Measurements from ENCODE around the gene CD2BP2. TPM values are rescaled to one million over a fixed set of nuclear protein-coding genes. Genes with fewer than 3 reads are reported as not detected.

The CD2BP2 gene
- total RNA-seq, 2 experiments from 2014 or later = 75.6 to 75.9 TPM

DNA sequence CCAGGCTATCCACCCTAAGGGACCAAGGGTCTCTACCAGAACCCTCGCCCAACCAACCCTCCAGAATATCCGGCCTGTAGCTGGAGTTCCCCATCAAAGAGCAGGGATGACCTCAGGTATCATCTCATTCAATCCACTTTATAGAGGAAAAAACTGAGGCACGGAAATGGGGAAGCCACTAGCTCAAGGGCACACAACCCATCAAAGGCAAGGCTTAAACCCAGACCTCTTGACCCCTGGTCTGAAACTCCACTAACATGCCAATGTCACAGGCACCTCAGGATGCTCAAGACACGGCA, 13.6 kb upstream of the CD2BP2 start:
- peaks cover 47% of the 10 kb centered on the region for H3K36me3 Mint-ChIP-seq (ENCODE audit: low read depth)
- POLR2A ChIA-PET = interaction anchor here (0.6 to 5.8 kb wide), 9 partner anchors 9 to 277 kb away, joined by 3 to 83 read pairs (median 5); partner anchors contain the start of genes CD2BP2, SEPTIN1, TBX6 and ZNF48

DNA sequence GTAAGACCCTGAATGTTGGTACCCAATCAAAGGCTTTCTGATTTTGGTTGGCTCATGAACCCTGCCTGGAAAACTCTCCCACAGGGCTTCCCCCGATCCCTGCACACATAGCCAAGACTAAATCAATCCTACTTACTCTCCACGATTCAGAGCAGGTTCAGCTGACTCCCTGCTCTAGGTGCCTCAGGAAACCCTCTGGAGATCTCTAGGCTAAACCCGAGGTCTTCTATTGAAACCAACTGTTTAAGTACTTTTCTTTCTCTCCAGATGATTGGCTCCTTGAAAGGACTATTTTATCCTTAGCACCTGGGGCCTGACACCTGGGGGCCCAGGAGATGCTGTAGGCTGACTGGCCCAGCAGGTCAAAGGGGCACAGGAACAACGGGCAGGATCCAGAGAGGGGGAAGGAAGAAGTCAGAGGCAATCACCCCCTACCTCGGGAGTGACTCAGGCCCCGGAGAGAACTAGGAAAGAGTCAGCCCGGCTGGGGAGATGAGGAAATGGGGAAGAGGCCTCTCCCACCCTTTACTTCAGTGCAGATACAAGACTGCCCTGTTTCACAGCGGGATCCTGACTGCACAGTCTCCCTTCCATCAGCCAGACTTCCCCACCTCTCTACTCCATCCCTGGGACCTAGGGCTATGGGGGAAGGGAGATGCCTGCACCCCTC, 13.1 kb upstream of the CD2BP2 start:
- Mint-ChIP-seq H3K9me3 (no peaks in the 10 kb centered on the region), H3K4me3 (peak overlapping the region; percentile 86), H3K27me3 (no peaks in the 10 kb centered on the region), H3K27ac (peak overlapping the region; percentile 80), H3K4me1 (peaks cover 53% of the 10 kb centered on the region), H3K36me3 (ENCODE audit: low read depth) (peaks cover 51% of the 10 kb centered on the region)
- POLR2A ChIA-PET = interaction anchor here (1.1 to 5.8 kb wide), 7 partner anchors 10 to 276 kb away, joined by 3 to 83 read pairs (median 5); partner anchors contain the start of genes CD2BP2, SEPTIN1, TBX6 and ZNF48
- CTCF ChIA-PET = interaction anchor here (0.5 to 1.7 kb wide), 7 partner anchors 11 to 42 kb away, joined by 3 to 9 read pairs (median 3); no protein-coding TSS in a partner anchor
- DNase-seq = no peak

More for the DNA sequence above, 13.6 kb upstream of the CD2BP2 start:
- no peaks in the 10 kb centered on the region for H3K27me3 Mint-ChIP-seq
- H3K9me3 Mint-ChIP-seq = no peaks in the 10 kb centered on the region
- DNase-seq = no peak
- peaks cover 53% of the 10 kb centered on the region for H3K4me1 Mint-ChIP-seq
- H3K27ac Mint-ChIP-seq = peak overlapping the region; percentile 80
- H3K4me3 Mint-ChIP-seq = peak overlapping the region; percentile 86
- CTCF ChIA-PET = interaction anchor here (0.5 to 1.7 kb wide), 6 partner anchors 12 to 49 kb away, joined by 3 to 9 read pairs (median 3); no protein-coding TSS in a partner anchor

DNA sequence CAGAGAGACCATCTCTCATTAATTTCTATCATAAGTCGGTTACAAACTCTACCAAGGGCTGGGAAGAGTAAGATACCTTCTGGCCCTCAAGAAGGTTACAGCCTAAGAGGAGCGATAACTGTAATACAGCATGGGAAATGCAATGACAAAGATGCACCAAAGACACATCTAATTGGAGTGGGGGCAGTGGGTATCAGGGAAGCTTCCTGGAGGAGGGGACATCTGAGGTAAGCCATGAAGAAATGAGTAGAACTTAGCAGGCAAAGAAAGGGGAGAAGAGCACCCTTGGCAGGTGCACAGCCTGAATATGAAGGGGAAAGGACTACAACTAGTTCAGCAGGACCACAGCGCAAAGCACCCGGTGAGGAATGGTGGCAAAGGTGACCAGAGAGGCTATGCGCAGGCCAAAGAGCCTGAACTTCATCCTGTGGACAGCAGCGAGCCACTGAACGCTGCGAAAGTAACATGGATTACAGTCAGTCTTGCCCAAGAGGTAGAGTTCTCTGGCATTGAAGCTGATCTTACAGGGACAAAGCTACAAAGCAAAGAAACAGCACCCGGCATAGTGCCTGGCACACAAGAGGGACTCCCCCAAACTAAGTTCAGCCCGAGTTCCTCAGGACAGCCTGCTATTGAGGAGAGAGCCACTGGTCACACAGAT, 12.4 kb upstream of the CD2BP2 start:
- no peak for DNase-seq
- H3K4me3 Mint-ChIP-seq = peak overlapping the region; percentile 86
- CTCF ChIA-PET = interaction anchor here (0.6 to 1.3 kb wide), 3 partner anchors 10 to 213 kb away, joined by 3 to 5 read pairs (median 5); no protein-coding TSS in a partner anchor
- peaks cover 58% of the 10 kb centered on the region for H3K36me3 Mint-ChIP-seq (ENCODE audit: low read depth)
- H3K4me1 Mint-ChIP-seq = peaks cover 54% of the 10 kb centered on the region
- no peaks in the 10 kb centered on the region for H3K27me3 Mint-ChIP-seq
- peak overlapping the region; percentile 66 for H3K27ac Mint-ChIP-seq
- POLR2A ChIA-PET = interaction anchor here (1.1 to 5.8 kb wide), 3 partner anchors 11 to 275 kb away, joined by 3 to 83 read pairs (median 4); partner anchors contain the start of genes CD2BP2, SEPTIN1 and TBX6
- H3K9me3 Mint-ChIP-seq = no peaks in the 10 kb centered on the region

DNA sequence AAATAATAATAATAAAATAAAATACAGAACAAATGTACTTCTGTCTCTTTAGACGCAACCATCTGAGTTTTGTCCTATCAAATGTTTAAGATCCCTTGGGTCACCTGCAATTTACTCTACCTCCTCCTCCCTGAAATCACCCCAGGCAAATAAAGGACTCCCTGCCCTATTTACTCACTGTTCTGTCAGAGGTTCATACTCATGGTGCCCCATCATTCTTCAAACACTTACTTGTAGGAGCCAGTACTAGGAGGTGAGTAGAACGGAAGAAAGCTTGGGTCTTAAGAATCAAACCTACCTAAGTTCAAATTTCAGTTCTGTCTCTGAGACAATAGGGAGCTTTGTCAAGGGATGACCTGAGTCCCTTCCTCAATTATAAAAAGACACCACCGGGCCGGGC, 11.4 kb upstream of the CD2BP2 start:
- peak overlapping the region; percentile 86 for H3K4me3 Mint-ChIP-seq
- H3K4me1 Mint-ChIP-seq = peaks cover 50% of the 10 kb centered on the region
- no peak for DNase-seq
- H3K36me3 Mint-ChIP-seq (ENCODE audit: low read depth) = peaks cover 64% of the 10 kb centered on the region
- no peaks in the 10 kb centered on the region for H3K27me3 Mint-ChIP-seq
- no peak overlapping the region for H3K27ac Mint-ChIP-seq
- CTCF ChIA-PET = no interaction called here
- H3K9me3 Mint-ChIP-seq = no peaks in the 10 kb centered on the region
- POLR2A ChIA-PET = interaction anchor here (1.1 to 5.8 kb wide), 2 partner anchors 10 to 16 kb away, joined by 3 to 83 read pairs; partner anchors contain the start of genes CD2BP2 and SEPTIN1

DNA sequence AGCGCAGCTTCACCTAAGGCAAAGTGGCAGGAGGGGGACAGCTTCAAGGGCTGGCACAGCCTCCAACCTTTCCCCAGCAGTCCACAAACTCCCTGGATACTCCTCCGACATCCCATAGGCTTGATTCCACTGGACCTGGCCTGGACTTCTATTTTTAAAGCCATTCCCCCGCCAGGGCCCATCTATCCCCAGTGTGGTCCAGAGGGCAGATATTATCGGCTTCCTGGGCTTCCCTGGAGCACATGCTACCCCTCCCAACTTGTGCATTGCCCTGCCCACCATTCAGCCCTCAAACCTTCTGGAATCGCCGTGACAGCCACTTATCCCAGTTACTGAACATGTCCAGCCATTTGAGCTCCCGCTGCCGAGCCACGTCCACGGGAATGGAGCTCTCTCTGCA, 10.1 kb upstream of the CD2BP2 start:
- no peaks in the 10 kb centered on the region for H3K9me3 Mint-ChIP-seq
- ChIA-PET CTCF (interaction anchor here (1.1 to 1.7 kb wide), 2 partner anchors 45 to 65 kb away, joined by 3 to 4 read pairs; partner anchors contain the start of gene DCTPP1), POLR2A (interaction anchor here (1.2 to 2.9 kb wide), 3 partner anchors 10 to 1391 kb away, joined by 3 to 14 read pairs (median 4); partner anchors contain the start of genes CD2BP2 and SEPTIN1)
- no peak for DNase-seq
- H3K4me1 Mint-ChIP-seq = peaks cover 43% of the 10 kb centered on the region
- no peak overlapping the region for H3K27ac Mint-ChIP-seq
- H3K36me3 Mint-ChIP-seq (ENCODE audit: low read depth) = peaks cover 74% of the 10 kb centered on the region
- no peaks in the 10 kb centered on the region for H3K27me3 Mint-ChIP-seq
- no peak overlapping the region for H3K4me3 Mint-ChIP-seq

DNA sequence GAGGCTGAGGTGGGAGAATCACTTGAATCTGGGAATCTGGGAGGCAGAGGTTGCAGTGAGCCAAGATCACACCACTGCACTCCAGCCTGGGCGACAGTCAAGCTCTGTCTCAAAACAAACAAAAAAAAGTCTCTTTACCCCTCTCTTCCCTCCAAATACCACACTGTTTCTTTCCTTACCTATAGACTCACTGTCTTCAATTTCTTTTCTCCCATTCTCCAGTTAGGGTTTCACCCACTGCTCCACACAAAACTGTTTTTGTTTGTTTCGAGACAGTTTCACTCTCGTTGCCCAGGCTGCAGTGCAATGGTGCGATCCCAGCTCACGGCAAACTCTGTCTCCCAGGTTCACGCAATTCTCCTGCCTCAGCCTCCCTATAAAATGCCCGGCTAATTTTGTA, 6.1 kb upstream of the CD2BP2 start:
- POLR2A ChIA-PET = no interaction called here
- CTCF ChIA-PET = interaction anchor here (1.3 kb wide), 1 partner anchor 48 kb away, joined by 3 read pairs; no protein-coding TSS in a partner anchor
- DNase-seq = no peak
- peak overlapping the region; percentile 61 for H3K27ac Mint-ChIP-seq
- H3K4me3 Mint-ChIP-seq = no peak overlapping the region
- peaks cover 75% of the 10 kb centered on the region for H3K36me3 Mint-ChIP-seq (ENCODE audit: low read depth)
- peaks cover 38% of the 10 kb centered on the region for H3K4me1 Mint-ChIP-seq
- no peaks in the 10 kb centered on the region for H3K27me3 Mint-ChIP-seq
- no peaks in the 10 kb centered on the region for H3K9me3 Mint-ChIP-seq

DNA sequence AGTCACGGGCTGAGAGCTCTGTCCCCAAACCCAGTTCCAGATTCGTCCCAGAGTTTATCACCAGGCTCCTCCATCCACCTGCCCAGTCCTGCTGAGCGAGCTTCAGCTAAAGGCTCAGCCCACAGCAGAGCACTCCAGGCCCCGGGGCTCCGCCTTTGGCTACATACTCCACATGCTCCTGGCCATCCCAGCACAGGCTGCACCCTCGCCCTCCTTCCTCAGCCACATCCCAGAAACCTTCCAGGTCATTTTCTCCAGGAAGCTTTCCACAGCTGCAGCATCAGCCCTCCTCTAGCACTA, 4.7 kb upstream of the CD2BP2 start:
- POLR2A ChIA-PET = interaction anchor here (8.3 kb wide), 1 partner anchor 10 kb away, joined by 83 read pairs; the partner anchor contains the start of gene TBC1D10B
- Mint-ChIP-seq H3K36me3 (ENCODE audit: low read depth) (peaks cover 67% of the 10 kb centered on the region), H3K4me1 (peaks cover 41% of the 10 kb centered on the region), H3K27me3 (no peaks in the 10 kb centered on the region), H3K9me3 (no peaks in the 10 kb centered on the region), H3K4me3 (no peak overlapping the region), H3K27ac (no peak overlapping the region)
- CTCF ChIA-PET = interaction anchor here (1.3 kb wide), 2 partner anchors 10 to 50 kb away, joined by 3 read pairs; no protein-coding TSS in a partner anchor
- no peak for DNase-seq

DNA sequence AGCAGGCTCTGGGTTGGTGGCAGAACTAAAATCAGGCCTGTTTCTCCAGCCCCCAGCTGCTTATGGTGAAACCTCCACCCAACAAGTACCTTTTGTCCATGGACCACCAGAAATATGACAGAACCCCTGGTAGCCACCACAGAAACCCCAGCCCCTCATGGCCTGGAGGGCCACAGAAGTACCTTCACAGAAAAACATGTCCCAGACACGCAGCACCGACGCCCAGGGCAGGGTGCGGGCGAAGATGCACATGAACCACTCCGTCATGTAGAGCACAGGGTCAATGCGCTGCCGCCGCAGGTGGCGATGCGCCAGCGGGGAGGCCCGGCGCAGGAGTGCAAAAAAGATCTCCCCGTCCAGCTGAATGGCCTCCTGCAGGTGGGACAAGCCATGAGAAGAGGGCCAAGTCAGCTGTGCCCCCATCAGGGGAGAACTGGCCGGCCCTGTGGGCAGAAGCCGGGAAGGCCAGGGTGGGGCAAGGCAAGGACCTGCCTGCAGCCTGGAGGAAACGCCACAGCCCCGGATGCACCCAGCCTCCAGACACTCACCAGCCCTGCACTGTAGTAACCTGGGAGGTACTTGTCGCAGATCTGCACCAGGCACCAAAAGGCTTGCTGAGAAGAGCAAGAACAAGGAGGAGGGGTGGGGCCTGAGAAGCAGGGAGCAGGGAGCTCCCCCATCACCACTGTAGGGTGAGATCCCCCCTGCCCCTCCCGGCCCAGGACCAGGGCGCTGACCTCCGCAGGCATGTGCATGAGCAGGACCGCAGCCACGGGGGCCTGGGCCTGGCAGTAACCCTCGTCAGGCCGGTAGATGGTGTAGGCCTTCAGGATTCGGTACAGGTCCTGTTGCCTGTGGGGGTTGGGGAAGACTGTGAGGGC, 4.1 kb upstream of the CD2BP2 start:
- POLR2A ChIA-PET = interaction anchor here (8.3 kb wide), 1 partner anchor 10 kb away, joined by 83 read pairs; the partner anchor contains the start of gene TBC1D10B

DNA sequence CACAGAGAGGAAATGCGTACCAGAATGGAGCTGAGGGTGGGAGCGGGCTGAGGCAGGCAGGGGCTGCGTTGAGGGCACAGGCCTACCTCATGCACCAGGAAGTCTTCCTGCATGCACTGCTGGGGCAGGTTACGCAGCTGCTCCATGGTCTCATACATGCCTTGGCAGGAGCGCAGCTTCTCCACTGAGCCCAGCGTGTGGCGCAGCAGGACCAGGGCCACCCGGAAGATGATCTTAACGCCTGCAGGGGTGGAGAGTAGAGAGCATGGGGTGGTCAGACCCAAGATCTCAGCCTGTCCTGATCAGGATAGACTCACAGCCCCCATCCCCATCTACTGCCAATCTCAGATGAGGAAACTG, 3.4 kb upstream of the CD2BP2 start:
- no peak overlapping the region for H3K4me3 Mint-ChIP-seq
- ChIA-PET CTCF (interaction anchor here (1.3 kb wide), 1 partner anchor 11 kb away, joined by 3 read pairs; no protein-coding TSS in a partner anchor), POLR2A (interaction anchor here (8.3 kb wide), 1 partner anchor 11 kb away, joined by 83 read pairs; the partner anchor contains the start of gene TBC1D10B)
- H3K4me1 Mint-ChIP-seq = peaks cover 46% of the 10 kb centered on the region
- H3K9me3 Mint-ChIP-seq = no peaks in the 10 kb centered on the region
- no peak for DNase-seq
- no peak overlapping the region for H3K27ac Mint-ChIP-seq
- H3K36me3 Mint-ChIP-seq (ENCODE audit: low read depth) = peaks cover 68% of the 10 kb centered on the region
- no peaks in the 10 kb centered on the region for H3K27me3 Mint-ChIP-seq

More for the DNA sequence above, 4.1 kb upstream of the CD2BP2 start:
- Mint-ChIP-seq H3K4me1 (peaks cover 40% of the 10 kb centered on the region), H3K27me3 (no peaks in the 10 kb centered on the region), H3K4me3 (no peak overlapping the region), H3K27ac (no peak overlapping the region), H3K9me3 (no peaks in the 10 kb centered on the region), H3K36me3 (ENCODE audit: low read depth) (peaks cover 66% of the 10 kb centered on the region)
- CTCF ChIA-PET = interaction anchor here (1.3 kb wide), 1 partner anchor 10 kb away, joined by 3 read pairs; no protein-coding TSS in a partner anchor
- DNase-seq = no peak

DNA sequence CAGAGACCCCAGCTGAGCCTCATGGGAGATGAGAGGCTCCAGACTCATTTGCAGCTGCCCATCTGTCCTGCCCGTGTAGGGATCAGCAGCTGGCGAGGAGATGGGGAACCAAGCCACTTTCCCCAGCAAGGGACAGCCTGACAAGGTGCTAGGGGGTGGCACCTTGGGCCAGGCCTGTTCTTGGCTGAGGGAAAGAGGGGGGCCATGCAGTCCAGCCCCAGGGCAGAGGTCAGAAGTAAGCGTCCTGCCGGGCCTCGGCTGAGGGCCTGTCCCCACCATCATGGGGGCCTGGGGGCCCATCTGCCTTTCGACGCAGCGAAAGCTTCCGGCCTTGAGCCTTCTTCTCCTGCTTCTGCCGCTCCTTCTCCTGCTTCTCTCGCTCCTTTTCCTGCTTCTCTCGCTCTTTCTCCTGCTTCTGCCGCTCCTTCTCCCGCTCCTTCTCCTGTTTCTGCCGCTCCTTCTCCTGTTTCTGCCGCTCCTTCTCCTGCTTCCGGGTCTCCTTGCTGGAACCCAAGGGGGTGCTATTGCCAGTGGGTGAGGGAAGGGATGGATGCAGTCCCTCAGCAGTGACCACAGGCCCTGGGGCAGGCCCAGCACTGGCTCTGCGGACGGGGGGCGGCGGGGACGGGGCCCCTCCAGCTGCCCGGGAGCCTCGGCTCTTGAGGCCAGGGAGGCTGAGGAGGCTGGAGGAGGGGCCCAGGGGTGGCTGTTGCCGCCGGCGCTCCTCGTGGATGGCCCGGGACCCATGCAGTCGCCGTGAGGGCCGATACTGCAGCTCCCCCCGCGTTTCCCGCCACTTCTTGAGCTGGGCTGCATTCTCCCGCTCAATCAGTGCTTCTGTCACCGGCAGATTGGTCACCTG, 2.8 kb upstream of the CD2BP2 start:
- no peaks in the 10 kb centered on the region for H3K9me3 Mint-ChIP-seq
- H3K27me3 Mint-ChIP-seq = no peaks in the 10 kb centered on the region
- H3K36me3 Mint-ChIP-seq (ENCODE audit: low read depth) = peaks cover 67% of the 10 kb centered on the region
- H3K4me3 Mint-ChIP-seq = no peak overlapping the region
- CTCF ChIA-PET = no interaction called here
- POLR2A ChIA-PET = interaction anchor here (1.3 to 8.3 kb wide), 2 partner anchors 12 to 22 kb away, joined by 5 to 83 read pairs; partner anchors contain the start of gene TBC1D10B
- DNase-seq = no peak
- peak overlapping the region; percentile 53 for H3K27ac Mint-ChIP-seq
- H3K4me1 Mint-ChIP-seq = peaks cover 46% of the 10 kb centered on the region

DNA sequence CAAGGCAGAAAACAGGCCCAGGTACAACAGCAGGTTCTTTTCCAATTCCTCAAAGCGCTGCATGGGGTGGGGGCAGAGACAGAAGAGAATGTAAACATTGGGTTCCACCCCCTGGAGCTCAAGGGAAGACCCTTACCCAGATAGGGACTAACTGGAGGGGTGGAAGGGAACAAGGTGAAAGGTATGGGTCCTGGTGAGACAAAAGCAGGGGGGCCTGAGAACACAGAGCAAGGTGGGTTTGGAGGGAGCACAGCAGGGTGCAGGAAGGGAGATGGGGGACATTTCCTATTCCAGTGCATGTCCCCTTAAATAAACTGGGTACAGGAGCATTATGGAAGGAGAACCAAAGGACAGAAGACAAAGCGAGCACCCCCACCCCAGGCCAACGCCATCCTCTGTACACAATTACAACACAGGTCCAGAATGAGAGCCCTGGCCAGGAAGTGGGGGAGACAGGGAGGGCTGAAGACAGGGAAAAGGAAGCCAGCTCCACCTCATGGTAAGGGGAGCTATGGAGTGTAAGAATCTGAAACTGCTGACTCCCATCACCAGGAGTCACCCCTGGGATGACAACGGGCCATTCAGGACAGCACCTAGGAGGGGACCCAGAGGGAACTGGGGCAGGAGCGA, 2.1 kb upstream of the CD2BP2 start:
- H3K27me3 Mint-ChIP-seq = no peaks in the 10 kb centered on the region
- DNase-seq = no peak
- H3K36me3 Mint-ChIP-seq (ENCODE audit: low read depth) = peaks cover 68% of the 10 kb centered on the region
- ChIA-PET POLR2A (interaction anchor here (0.7 to 8.3 kb wide), 7 partner anchors 8 to 174 kb away, joined by 3 to 83 read pairs (median 5); partner anchors contain the start of genes CORO1A, SEPTIN1 and TBC1D10B), CTCF (interaction anchor here (0.8 to 1.5 kb wide), 3 partner anchors 10 to 52 kb away, joined by 5 to 9 read pairs (median 6); no protein-coding TSS in a partner anchor)
- H3K27ac Mint-ChIP-seq = peak overlapping the region; percentile 93
- no peaks in the 10 kb centered on the region for H3K9me3 Mint-ChIP-seq
- peaks cover 50% of the 10 kb centered on the region for H3K4me1 Mint-ChIP-seq
- H3K4me3 Mint-ChIP-seq = peak overlapping the region; percentile 4
